ENCODE results near the gene STRN4.

- TF ChIP-seq, protein P1, sequence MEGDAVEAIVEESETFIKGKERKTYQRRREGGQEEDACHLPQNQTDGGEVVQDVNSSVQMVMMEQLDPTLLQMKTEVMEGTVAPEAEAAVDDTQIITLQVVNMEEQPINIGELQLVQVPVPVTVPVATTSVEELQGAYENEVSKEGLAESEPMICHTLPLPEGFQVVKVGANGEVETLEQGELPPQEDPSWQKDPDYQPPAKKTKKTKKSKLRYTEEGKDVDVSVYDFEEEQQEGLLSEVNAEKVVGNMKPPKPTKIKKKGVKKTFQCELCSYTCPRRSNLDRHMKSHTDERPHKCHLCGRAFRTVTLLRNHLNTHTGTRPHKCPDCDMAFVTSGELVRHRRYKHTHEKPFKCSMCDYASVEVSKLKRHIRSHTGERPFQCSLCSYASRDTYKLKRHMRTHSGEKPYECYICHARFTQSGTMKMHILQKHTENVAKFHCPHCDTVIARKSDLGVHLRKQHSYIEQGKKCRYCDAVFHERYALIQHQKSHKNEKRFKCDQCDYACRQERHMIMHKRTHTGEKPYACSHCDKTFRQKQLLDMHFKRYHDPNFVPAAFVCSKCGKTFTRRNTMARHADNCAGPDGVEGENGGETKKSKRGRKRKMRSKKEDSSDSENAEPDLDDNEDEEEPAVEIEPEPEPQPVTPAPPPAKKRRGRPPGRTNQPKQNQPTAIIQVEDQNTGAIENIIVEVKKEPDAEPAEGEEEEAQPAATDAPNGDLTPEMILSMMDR (conservative IDR thresholded peaks at IDR 0.05 in 1 of 2, IDR thresholded peaks at IDR 0.05 in 1 of 2; ENCODE audit: low read depth in 1 of 2, low read length in 2 of 2) = no peak
- TF ChIP-seq EZH2 (IDR thresholded peaks at IDR 0.05; ENCODE audit: low read length, missing control alignments) = no peak
Observed at GRCh38 chr19:46696052-46696451, 50.2 kb downstream of the STRN4 start.

Measured in fibroblast of lung (primary cell).